ENCODE data around the gene EPS15. TPM values are rescaled to one million over a fixed set of nuclear protein-coding genes. Genes with fewer than 3 reads are reported as not detected.
A peak's percentile ranks its signal among the peaks of the same experiment; 100 is the strongest.
"Not testable (repeated sequence)": the region's sequence is repeated elsewhere in the genome, so short reads cannot be mapped to it uniquely, and the experiment has no call there.

EPS15 gene
- total and polyA plus RNA-seq, 2 experiments from 2014 or later = 31.0 to 76.5 TPM

DNA sequence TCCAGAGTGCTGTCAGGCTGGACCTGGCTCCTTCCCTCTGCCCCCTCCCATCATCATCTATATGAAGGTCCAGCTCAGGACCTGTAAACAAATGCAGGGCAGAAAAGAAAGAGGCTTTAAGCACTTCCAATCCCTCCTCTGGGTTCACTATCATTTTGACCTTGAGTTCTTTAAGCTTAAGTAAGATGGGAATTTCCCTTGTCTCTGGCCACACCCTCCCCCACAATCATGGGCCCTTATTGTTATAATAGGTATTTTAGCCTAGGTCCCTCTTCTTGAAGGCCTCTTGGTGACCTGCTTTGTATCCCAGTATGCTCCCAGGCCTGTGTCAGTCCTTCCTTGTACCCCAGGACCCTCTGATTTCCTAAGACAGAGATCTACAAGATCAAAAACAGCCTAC lies 45.1 kb upstream of the EPS15 start (continued):
- TF ChIP-seq CREB1 (CRISPR knock-in tag; IDR thresholded peaks at IDR 0.05; ENCODE audit: low read depth) = no peak
- TF ChIP-seq, protein P1, sequence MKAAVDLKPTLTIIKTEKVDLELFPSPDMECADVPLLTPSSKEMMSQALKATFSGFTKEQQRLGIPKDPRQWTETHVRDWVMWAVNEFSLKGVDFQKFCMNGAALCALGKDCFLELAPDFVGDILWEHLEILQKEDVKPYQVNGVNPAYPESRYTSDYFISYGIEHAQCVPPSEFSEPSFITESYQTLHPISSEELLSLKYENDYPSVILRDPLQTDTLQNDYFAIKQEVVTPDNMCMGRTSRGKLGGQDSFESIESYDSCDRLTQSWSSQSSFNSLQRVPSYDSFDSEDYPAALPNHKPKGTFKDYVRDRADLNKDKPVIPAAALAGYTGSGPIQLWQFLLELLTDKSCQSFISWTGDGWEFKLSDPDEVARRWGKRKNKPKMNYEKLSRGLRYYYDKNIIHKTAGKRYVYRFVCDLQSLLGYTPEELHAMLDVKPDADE (IDR thresholded peaks at IDR 0.05) = no peak
- no peak for TF ChIP-seq EZH2 (IDR thresholded peaks at IDR 0.05; ENCODE audit: low read depth, unreplicated experiment)
- TF ChIP-seq ZNF114 (CRISPR knock-in tag; IDR thresholded peaks at IDR 0.05) = no peak
- TF ChIP-seq, protein P2, sequence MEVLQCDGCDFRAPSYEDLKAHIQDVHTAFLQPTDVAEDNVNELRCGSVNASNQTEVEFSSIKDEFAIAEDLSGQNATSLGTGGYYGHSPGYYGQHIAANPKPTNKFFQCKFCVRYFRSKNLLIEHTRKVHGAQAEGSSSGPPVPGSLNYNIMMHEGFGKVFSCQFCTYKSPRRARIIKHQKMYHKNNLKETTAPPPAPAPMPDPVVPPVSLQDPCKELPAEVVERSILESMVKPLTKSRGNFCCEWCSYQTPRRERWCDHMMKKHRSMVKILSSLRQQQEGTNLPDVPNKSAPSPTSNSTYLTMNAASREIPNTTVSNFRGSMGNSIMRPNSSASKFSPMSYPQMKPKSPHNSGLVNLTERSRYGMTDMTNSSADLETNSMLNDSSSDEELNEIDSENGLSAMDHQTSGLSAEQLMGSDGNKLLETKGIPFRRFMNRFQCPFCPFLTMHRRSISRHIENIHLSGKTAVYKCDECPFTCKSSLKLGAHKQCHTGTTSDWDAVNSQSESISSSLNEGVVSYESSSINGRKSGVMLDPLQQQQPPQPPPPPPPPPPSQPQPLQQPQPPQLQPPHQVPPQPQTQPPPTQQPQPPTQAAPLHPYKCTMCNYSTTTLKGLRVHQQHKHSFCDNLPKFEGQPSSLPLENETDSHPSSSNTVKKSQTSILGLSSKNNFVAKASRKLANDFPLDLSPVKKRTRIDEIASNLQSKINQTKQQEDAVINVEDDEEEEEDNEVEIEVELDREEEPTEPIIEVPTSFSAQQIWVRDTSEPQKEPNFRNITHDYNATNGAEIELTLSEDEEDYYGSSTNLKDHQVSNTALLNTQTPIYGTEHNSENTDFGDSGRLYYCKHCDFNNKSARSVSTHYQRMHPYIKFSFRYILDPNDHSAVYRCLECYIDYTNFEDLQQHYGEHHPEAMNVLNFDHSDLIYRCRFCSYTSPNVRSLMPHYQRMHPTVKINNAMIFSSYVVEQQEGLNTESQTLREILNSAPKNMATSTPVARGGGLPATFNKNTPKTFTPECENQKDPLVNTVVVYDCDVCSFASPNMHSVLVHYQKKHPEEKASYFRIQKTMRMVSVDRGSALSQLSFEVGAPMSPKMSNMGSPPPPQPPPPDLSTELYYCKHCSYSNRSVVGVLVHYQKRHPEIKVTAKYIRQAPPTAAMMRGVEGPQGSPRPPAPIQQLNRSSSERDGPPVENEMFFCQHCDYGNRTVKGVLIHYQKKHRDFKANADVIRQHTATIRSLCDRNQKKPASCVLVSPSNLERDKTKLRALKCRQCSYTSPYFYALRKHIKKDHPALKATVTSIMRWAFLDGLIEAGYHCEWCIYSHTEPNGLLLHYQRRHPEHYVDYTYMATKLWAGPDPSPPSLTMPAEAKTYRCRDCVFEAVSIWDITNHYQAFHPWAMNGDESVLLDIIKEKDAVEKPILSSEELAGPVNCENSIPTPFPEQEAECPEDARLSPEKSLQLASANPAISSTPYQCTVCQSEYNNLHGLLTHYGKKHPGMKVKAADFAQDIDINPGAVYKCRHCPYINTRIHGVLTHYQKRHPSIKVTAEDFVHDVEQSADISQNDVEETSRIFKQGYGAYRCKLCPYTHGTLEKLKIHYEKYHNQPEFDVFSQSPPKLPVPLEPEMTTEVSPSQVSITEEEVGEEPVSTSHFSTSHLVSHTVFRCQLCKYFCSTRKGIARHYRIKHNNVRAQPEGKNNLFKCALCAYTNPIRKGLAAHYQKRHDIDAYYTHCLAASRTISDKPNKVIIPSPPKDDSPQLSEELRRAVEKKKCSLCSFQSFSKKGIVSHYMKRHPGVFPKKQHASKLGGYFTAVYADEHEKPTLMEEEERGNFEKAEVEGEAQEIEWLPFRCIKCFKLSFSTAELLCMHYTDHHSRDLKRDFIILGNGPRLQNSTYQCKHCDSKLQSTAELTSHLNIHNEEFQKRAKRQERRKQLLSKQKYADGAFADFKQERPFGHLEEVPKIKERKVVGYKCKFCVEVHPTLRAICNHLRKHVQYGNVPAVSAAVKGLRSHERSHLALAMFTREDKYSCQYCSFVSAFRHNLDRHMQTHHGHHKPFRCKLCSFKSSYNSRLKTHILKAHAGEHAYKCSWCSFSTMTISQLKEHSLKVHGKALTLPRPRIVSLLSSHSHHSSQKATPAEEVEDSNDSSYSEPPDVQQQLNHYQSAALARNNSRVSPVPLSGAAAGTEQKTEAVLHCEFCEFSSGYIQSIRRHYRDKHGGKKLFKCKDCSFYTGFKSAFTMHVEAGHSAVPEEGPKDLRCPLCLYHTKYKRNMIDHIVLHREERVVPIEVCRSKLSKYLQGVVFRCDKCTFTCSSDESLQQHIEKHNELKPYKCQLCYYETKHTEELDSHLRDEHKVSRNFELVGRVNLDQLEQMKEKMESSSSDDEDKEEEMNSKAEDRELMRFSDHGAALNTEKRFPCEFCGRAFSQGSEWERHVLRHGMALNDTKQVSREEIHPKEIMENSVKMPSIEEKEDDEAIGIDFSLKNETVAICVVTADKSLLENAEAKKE (CRISPR knock-in tag; IDR thresholded peaks at IDR 0.05) = no peak
- TF ChIP-seq POLR2AphosphoS5 (IDR thresholded peaks at IDR 0.05; ENCODE audit: low read depth) = no peak

DNA sequence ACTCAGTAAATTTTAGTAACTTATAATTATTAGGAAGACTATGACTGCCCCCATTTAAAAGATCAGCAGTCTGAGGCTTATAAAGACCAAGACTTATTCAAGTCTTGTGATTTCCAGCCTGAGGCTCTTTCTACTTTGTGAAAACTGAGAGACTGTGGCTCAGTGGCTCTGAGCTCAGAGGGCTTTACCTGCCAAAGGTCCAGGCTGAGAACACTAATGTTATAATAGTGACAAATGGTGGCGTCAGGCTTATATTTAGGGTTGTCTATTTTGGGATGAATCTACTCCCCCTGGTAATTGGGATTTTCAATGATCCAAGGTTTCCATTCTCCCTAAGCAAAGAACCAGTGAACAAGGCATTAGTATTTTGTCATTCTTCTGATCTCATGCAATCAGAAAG lies 42.6 kb upstream of the EPS15 start:
- Mint-ChIP-seq H3K27ac (no peak overlapping the region), H3K27me3 (ENCODE audit: insufficient read depth, low read depth, poor library complexity) (peaks cover 7% of the 10 kb centered on the region), H3K4me3 (no peak overlapping the region), H3K9me3 (no peaks in the 10 kb centered on the region), H3K36me3 (ENCODE audit: low read depth) (no peaks in the 10 kb centered on the region), H3K4me1 (peaks cover 25% of the 10 kb centered on the region)
- DNase-seq (ENCODE audit: low spot score) (no peak), ATAC-seq (no peak)
- H2AFZ ChIP-seq = no peak overlapping the region
- H3F3A ChIP-seq (replicated peaks; ENCODE audit: low read depth) = no peaks in the 10 kb centered on the region; the same call in 1 of the 2 replicates
- no peaks in the 10 kb centered on the region for H3K9me2 ChIP-seq (ENCODE audit: insufficient read depth)
- H3K4me3 ChIP-seq = no peak overlapping the region
- no peaks in the 10 kb centered on the region for H4K20me1 ChIP-seq (replicated peaks; ENCODE audit: insufficient read depth)
- no peak overlapping the region for H3K4me2 ChIP-seq
- TF ChIP-seq POLR2AphosphoS5 (IDR thresholded peaks at IDR 0.05; ENCODE audit: low read depth) (no peak), EZH2phosphoT487 (IDR thresholded peaks at IDR 0.05; ENCODE audit: unreplicated experiment) (no peak), CREB1 (CRISPR knock-in tag; IDR thresholded peaks at IDR 0.05; ENCODE audit: low read depth) (no peak), ZNF331 (CRISPR knock-in tag; IDR thresholded peaks at IDR 0.05; ENCODE audit: low read depth) (no peak), ZNF114 (CRISPR knock-in tag; IDR thresholded peaks at IDR 0.05) (no peak), JUNB (IDR thresholded peaks at IDR 0.05; ENCODE audit: unreplicated experiment) (no peak)
- TF ChIP-seq, protein P3, sequence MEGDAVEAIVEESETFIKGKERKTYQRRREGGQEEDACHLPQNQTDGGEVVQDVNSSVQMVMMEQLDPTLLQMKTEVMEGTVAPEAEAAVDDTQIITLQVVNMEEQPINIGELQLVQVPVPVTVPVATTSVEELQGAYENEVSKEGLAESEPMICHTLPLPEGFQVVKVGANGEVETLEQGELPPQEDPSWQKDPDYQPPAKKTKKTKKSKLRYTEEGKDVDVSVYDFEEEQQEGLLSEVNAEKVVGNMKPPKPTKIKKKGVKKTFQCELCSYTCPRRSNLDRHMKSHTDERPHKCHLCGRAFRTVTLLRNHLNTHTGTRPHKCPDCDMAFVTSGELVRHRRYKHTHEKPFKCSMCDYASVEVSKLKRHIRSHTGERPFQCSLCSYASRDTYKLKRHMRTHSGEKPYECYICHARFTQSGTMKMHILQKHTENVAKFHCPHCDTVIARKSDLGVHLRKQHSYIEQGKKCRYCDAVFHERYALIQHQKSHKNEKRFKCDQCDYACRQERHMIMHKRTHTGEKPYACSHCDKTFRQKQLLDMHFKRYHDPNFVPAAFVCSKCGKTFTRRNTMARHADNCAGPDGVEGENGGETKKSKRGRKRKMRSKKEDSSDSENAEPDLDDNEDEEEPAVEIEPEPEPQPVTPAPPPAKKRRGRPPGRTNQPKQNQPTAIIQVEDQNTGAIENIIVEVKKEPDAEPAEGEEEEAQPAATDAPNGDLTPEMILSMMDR (conservative IDR thresholded peaks at IDR 0.05; ENCODE audit: low read depth in 2 of 2) = no peak
- H3K4me1 ChIP-seq (ENCODE audit: insufficient read depth) = peaks cover 34% of the 10 kb centered on the region
- H3K36me3 ChIP-seq (ENCODE audit: insufficient read depth) = no peaks in the 10 kb centered on the region
- H3K27me3 ChIP-seq (ENCODE audit: insufficient read depth) = no peaks in the 10 kb centered on the region
- H3K27ac ChIP-seq (ENCODE audit: low read depth) = no peak overlapping the region
- H3K79me2 ChIP-seq (replicated peaks; ENCODE audit: insufficient read depth) = no peaks in the 10 kb centered on the region

DNA sequence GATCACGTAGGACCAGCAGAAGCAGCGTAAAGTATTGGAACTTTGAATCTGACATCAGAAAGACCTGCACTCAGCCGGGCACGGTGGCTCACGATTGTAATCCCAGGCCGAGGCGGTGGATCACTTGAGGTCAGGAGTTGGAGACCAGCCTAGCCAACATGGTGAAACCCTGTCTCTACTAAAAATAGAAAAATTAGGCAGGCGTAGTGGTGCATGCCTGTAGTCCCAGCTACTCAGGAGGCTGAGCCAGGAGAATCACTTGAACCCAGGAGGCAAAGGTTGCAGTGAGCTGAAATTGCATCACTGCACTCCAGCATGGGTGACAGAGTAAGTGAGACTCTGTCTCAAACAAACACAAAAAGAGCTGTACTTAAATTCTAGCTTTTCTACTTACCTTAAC lies 41.8 kb upstream of the EPS15 start:
- H3K27ac Mint-ChIP-seq; ATAC-seq; DNase-seq (ENCODE audit: low spot score); H3K27me3 ChIP-seq (ENCODE audit: insufficient read depth); H3K36me3 Mint-ChIP-seq (ENCODE audit: low read depth); H3K9me2 ChIP-seq (ENCODE audit: insufficient read depth); H3K9me3 Mint-ChIP-seq; H3K79me2 ChIP-seq (replicated peaks; ENCODE audit: insufficient read depth); H3K4me3 ChIP-seq; H3F3A ChIP-seq (replicated peaks; ENCODE audit: low read depth); H4K20me1 ChIP-seq (replicated peaks; ENCODE audit: insufficient read depth); H3K4me3 Mint-ChIP-seq; H3K36me3 ChIP-seq (ENCODE audit: insufficient read depth); H3K4me2 ChIP-seq; H3K27me3 Mint-ChIP-seq (ENCODE audit: insufficient read depth, low read depth, poor library complexity); H3K27ac ChIP-seq (ENCODE audit: low read depth): not testable (repeated sequence)
- peaks cover 25% of the 10 kb centered on the region for H3K4me1 Mint-ChIP-seq
- Histone ChIP-seq H3K4me1 (ENCODE audit: insufficient read depth) (peaks cover 34% of the 10 kb centered on the region), H2AFZ (peak overlapping the region; percentile 95)
